ENCODE measurements around the gene LSM2. TPM values are rescaled to one million over a fixed set of nuclear protein-coding genes. Genes with fewer than 3 reads are reported as not detected.
A peak's percentile ranks its signal among the peaks of the same experiment; 100 is the strongest.

Gene LSM2
- total and polyA plus RNA-seq, 9 of the 15 experiments (the other 6 are each of a cell fraction or from before 2014, with no cell fraction given): 154 to 407 (median 223) TPM

GRCh38 chr6:31779908-31780307, 26.9 kb downstream of the LSM2 start:
- POLR2A ChIA-PET: interaction anchor here (0.6 to 8.8 kb wide), 11 partner anchors 8 to 55 kb away, joined by 3 to 47 read pairs (median 5); partner anchors contain the start of genes DDAH2, HSPA1B, LSM2 and VARS1
- TF ChIP-seq ZNF785 (CRISPR knock-in tag; IDR thresholded peaks at IDR 0.05) (no peak), L3MBTL2 (IDR thresholded peaks at IDR 0.05) (no peak), PREB (CRISPR knock-in tag; IDR thresholded peaks at IDR 0.05) (no peak), ZNF282 (CRISPR knock-in tag; IDR thresholded peaks at IDR 0.05) (no peak), ZNF165 (CRISPR knock-in tag; IDR thresholded peaks at IDR 0.05; ENCODE audit: borderline replicate concordance) (no peak), SIX5 (IDR thresholded peaks at IDR 0.05; ENCODE audit: borderline replicate concordance in 1 of 2, insufficient read depth in 1 of 2, low read depth in 1 of 2, low read length in 2 of 2) (no peak), FOXP1 (CRISPR knock-in tag; IDR thresholded peaks at IDR 0.05) (no peak), ZBTB1 (CRISPR knock-in tag; IDR thresholded peaks at IDR 0.05; ENCODE audit: borderline replicate concordance, low read depth) (0 out of 2 replicates have a peak, but pooled peaks have one; percentile 13), ZBTB34 (CRISPR knock-in tag; IDR thresholded peaks at IDR 0.05) (no peak), MYC (IDR thresholded peaks at IDR 0.05; ENCODE audit: low read depth, low read length) (no peak), MYC (CRISPR knock-in tag; IDR thresholded peaks at IDR 0.05; ENCODE audit: borderline replicate concordance, low read depth) (no peak), POLR2A (conservative IDR thresholded peaks at IDR 0.05) (no peak), ZNF699 (CRISPR knock-in tag; IDR thresholded peaks at IDR 0.05; ENCODE audit: insufficient replicate concordance) (no peak), HDAC3 (IDR thresholded peaks at IDR 0.05; ENCODE audit: borderline replicate concordance, partially characterized antibody) (no peak), GATA2 (CRISPR knock-in tag; IDR thresholded peaks at IDR 0.05) (no peak)
- TF ChIP-seq, protein P1, sequence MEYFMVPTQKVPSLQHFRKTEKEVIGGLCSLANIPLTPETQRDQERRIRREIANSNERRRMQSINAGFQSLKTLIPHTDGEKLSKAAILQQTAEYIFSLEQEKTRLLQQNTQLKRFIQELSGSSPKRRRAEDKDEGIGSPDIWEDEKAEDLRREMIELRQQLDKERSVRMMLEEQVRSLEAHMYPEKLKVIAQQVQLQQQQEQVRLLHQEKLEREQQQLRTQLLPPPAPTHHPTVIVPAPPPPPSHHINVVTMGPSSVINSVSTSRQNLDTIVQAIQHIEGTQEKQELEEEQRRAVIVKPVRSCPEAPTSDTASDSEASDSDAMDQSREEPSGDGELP (CRISPR knock-in tag; IDR thresholded peaks at IDR 0.05; ENCODE audit: borderline replicate concordance): peak; percentile 20; the same call in 1 of the 2 replicates
- TF ChIP-seq, protein P2, sequence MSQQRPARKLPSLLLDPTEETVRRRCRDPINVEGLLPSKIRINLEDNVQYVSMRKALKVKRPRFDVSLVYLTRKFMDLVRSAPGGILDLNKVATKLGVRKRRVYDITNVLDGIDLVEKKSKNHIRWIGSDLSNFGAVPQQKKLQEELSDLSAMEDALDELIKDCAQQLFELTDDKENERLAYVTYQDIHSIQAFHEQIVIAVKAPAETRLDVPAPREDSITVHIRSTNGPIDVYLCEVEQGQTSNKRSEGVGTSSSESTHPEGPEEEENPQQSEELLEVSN (IDR thresholded peaks at IDR 0.05; ENCODE audit: borderline replicate concordance in 1 of 2, extremely low read depth in 1 of 2, insufficient read depth in 1 of 2, insufficient read length in 1 of 2, low read depth in 1 of 2, low read length in 1 of 2, poor library complexity in 1 of 2, severe bottlenecking in 1 of 2): no peak

More at GRCh38 chr6:31779908-31780307, 26.9 kb downstream of the LSM2 start:
- Histone ChIP-seq H3K36me3 (ENCODE audit: control insufficient read depth, insufficient read depth, low read length) (peaks cover 76% of the 10 kb centered on the region; the same call in 2 of the 3 replicates), H2AFZ (ENCODE audit: low read depth, low read length) (no peak overlapping the region), H3K4me2 (ENCODE audit: insufficient read depth, low read length) (no peak overlapping the region), H3K27me3 (ENCODE audit: control insufficient read depth in 2 of 2, insufficient read depth in 2 of 2, low read length in 2 of 2) (no peaks in the 10 kb centered on the region), H3K4me1 (replicated peaks in 1 of 2; ENCODE audit: control insufficient read depth in 2 of 2, insufficient read depth in 2 of 2, low read length in 2 of 2) (peaks cover 36 to 70% of the 10 kb centered on the region in 2 experiments), H3K27ac (ENCODE audit: extremely low read depth, low read depth, low read length) (no peak overlapping the region), H3K9ac (ENCODE audit: insufficient read depth in 1 of 2, low read depth in 2 of 2, low read length in 2 of 2) (peak overlapping the region in 1 of 2 experiments; percentile 42; a peak in 1 of 4 replicates), H3K4me3 (no peak overlapping the region), H3K79me2 (ENCODE audit: control insufficient read depth, insufficient read depth, low read length) (no peaks in the 10 kb centered on the region), H3K9me3 (replicated peaks; ENCODE audit: control insufficient read depth, insufficient read depth, low read depth, low read length) (no peaks in the 10 kb centered on the region), H3K9me1 (ENCODE audit: control insufficient read depth, insufficient read depth, low read length) (peaks cover 6% of the 10 kb centered on the region), H4K20me1 (replicated peaks; ENCODE audit: control insufficient read depth, insufficient read depth, low read length) (no peaks in the 10 kb centered on the region)
- FAIRE-seq (no peak), ATAC-seq (no peak), DNase-seq (ENCODE audit: extremely low read depth in 1 of 4, low spot score in 3 of 4) (no peak)
- CTCF ChIA-PET (ENCODE audit: low intra/inter-chr PET ratio): interaction anchor here (0.6 kb wide), 1 partner anchor 17 kb away, joined by 3 read pairs; no protein-coding TSS in a partner anchor
- in situ Hi-C loops (cut with MboI): no loop called here
- intact Hi-C loops (cut with micrococcal nuclease): loop anchor here (10.0 kb wide), 1 partner anchor 235 kb away; the partner anchor contains the start of genes ATP6V1G2, DDX39B and NFKBIL1
- WGBS (ENCODE audit: insufficient coverage, low coverage, missing lambda C conversion rate): 94% methylated on average over 10 of the region's 10 CpGs
- no TSS peak for BruUV-seq (replicated peaks)
